Measurements from ENCODE around the gene AKR1A1. TPM values are rescaled to one million over a fixed set of nuclear protein-coding genes. Genes with fewer than 3 reads are reported as not detected.
A peak's percentile ranks its signal among the peaks of the same experiment; 100 is the strongest.

Gene AKR1A1
- total RNA-seq, 2 donors from 2014 or later = 35.3 to 130 TPM

DNA sequence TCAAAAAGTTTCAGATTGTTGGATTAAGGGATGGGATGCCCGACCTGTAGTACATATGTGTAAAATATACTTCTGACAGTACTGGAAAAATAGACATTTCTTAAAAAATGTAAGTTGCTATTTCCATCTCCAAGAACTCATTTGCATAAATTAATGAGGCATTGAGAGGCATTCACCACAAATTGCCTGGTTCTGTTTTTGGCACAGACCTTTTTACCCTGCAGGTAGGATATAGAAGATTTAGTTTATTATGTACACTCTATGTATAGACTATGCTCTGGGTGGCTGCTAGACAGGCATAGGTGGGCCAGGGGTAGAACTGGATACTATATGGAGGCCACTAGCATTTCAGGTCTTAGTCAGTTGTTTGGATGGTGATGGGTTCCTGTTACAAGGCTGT lies 65.3 kb downstream of the AKR1A1 start:
- TF ChIP-seq, protein P1, sequence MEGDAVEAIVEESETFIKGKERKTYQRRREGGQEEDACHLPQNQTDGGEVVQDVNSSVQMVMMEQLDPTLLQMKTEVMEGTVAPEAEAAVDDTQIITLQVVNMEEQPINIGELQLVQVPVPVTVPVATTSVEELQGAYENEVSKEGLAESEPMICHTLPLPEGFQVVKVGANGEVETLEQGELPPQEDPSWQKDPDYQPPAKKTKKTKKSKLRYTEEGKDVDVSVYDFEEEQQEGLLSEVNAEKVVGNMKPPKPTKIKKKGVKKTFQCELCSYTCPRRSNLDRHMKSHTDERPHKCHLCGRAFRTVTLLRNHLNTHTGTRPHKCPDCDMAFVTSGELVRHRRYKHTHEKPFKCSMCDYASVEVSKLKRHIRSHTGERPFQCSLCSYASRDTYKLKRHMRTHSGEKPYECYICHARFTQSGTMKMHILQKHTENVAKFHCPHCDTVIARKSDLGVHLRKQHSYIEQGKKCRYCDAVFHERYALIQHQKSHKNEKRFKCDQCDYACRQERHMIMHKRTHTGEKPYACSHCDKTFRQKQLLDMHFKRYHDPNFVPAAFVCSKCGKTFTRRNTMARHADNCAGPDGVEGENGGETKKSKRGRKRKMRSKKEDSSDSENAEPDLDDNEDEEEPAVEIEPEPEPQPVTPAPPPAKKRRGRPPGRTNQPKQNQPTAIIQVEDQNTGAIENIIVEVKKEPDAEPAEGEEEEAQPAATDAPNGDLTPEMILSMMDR (IDR thresholded peaks at IDR 0.05) = no peak
- no peak overlapping the region for H3K4me3 ChIP-seq

DNA sequence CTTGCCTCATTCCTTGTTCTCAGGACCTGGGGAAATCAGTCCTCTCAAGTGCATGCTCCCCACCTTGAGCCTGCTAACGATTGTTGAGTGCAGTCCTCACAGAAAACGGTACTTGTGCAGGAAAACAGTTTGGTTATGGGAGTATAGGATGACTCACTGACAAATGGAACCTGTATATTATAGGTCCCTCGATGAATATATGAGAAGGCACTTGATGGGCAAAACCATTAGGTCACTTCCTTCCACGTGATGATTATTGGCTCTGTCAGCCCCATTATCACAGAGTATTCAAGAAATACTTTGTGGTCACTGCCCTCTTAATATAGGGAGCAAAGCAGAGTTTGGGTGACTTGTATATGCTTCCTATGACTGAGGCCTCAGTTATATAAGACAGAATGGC lies 67.0 kb downstream of the AKR1A1 start:
- Histone ChIP-seq H3K27me3 (replicated peaks; ENCODE audit: insufficient read depth) (no peaks in the 10 kb centered on the region), H3K36me3 (peaks cover 40% of the 10 kb centered on the region), H3K27ac (no peak overlapping the region), H3K4me3 (no peak overlapping the region), H3K4me1 (ENCODE audit: control insufficient read depth in 1 of 2, low read depth in 2 of 2) (peaks cover 0 to 9% of the 10 kb centered on the region in 2 donors), H3K9me3 (no peaks in the 10 kb centered on the region)
- TF ChIP-seq, protein P1 (IDR thresholded peaks at IDR 0.05) = no peak
- ATAC-seq (ENCODE audit: insufficient number of reproducible peaks, low FRiP score, low read depth) (no peak), DNase-seq (ENCODE audit: low spot score) (no peak)

More for the DNA sequence above, 65.3 kb downstream of the AKR1A1 start:
- Histone ChIP-seq H3K4me1 (ENCODE audit: control insufficient read depth in 1 of 2, low read depth in 2 of 2) (no peaks in the 10 kb centered on the region), H3K27me3 (replicated peaks; ENCODE audit: insufficient read depth) (no peaks in the 10 kb centered on the region), H3K9me3 (no peaks in the 10 kb centered on the region), H3K36me3 (peaks cover 40% of the 10 kb centered on the region), H3K27ac (no peak overlapping the region)
- DNase-seq (ENCODE audit: low spot score) (no peak), ATAC-seq (ENCODE audit: insufficient number of reproducible peaks, low FRiP score, low read depth) (no peak)

DNA sequence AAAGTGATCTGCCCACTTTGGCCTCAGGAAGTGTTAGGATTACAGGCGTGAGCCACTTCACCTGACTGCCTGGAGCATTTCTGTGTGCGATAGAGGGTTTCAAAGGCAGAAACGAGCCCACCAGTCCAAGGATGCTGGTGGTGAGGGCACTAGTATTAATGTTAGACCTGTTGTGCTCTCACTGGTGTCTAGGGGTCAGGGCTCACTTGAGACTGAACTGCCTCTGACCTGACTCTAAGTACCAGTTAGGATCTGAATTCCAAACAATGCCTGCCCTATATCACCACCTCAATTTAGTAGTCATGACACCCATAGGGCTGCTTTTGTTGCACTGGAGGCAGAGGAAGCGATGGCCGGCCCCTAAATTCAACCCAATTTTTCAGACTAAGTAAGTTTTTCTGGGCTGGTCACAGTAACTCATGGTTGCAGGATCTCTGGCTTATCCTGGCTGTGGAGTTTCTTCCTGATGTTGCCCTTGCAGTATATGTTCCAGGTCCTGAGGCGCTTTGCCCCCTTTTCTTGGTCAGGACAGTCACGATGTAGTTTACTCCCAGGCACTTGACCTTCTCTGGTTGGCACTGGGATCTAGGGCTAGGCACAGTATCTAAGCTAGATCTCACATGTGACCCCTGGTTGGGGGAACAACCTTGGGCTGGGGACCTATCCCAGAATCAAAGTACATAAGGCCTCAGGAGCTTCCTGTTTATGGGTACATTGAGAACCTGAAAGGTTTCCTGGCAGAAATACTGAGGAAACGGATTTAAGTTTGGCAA lies 68.7 kb downstream of the AKR1A1 start:
- Histone ChIP-seq H3K4me1 (ENCODE audit: control insufficient read depth in 1 of 2, low read depth in 2 of 2) (peaks cover 0 to 10% of the 10 kb centered on the region in 2 donors), H3K36me3 (peaks cover 34% of the 10 kb centered on the region), H3K9me3 (no peaks in the 10 kb centered on the region), H3K27ac (peak overlapping the region in 1 of 2 donors; percentile 6), H3K27me3 (replicated peaks; ENCODE audit: insufficient read depth) (no peaks in the 10 kb centered on the region), H3K4me3 (no peak overlapping the region)
- TF ChIP-seq, protein P1 (IDR thresholded peaks at IDR 0.05) = no peak
- ATAC-seq (ENCODE audit: insufficient number of reproducible peaks, low FRiP score, low read depth) (no peak), DNase-seq (ENCODE audit: low spot score) (no peak)

Other genes starting within 250 kb of the AKR1A1 start
- gene HPDL, start 223.9 kb upstream of the AKR1A1 start, total RNA-seq = not detected
- gene TOE1, start 210.7 kb upstream of the AKR1A1 start, total RNA-seq = 10 to 100 TPM in 1 of 2 donors, 1 to 10 TPM in 1; 4.7 to 10.5 TPM
- 10 to 100 TPM; 15.2 to 27.4 TPM for gene MUTYH, start 210.4 kb upstream of the AKR1A1 start, total RNA-seq
- gene TESK2, start 59.7 kb upstream of the AKR1A1 start, total RNA-seq = 1 to 10 TPM; 3.5 to 7.6 TPM
- 1 to 10 TPM; 1.3 to 1.9 TPM for gene CCDC163, start 50.8 kb upstream of the AKR1A1 start, total RNA-seq
- gene MMACHC, start 50.5 kb upstream of the AKR1A1 start, total RNA-seq = 1 to 10 TPM; 1.4 to 1.5 TPM
- gene PRDX1, start 28.9 kb upstream of the AKR1A1 start, total RNA-seq = 100 to 1,000 TPM; 196 to 246 TPM
- gene NASP, start 33.2 kb downstream of the AKR1A1 start, total RNA-seq = 10 to 100 TPM; 34.7 to 91.4 TPM
- gene CCDC17, start 73.2 kb downstream of the AKR1A1 start, total RNA-seq = 1 to 10 TPM; 2.2 to 4.0 TPM
- 100 to 1,000 TPM; 103 to 120 TPM for gene GPBP1L1, start 135.7 kb downstream of the AKR1A1 start, total RNA-seq
- gene TMEM69, start 137.4 kb downstream of the AKR1A1 start, total RNA-seq = 1 to 10 TPM; 6.8 to 7.2 TPM
- 10 to 100 TPM in 1 of 2 donors, 1 to 10 TPM in 1; 6.9 to 10.2 TPM for gene IPP, start 199.8 kb downstream of the AKR1A1 start, total RNA-seq

Data from thoracic aorta (tissue), 2 donors.